Measurements from ENCODE around the gene S1PR4. TPM values are rescaled to one million over a fixed set of nuclear protein-coding genes. Genes with fewer than 3 reads are reported as not detected.
"Not testable (repeated sequence)": the region's sequence is repeated elsewhere in the genome, so short reads cannot be mapped to it uniquely, and the experiment has no call there.

The S1PR4 gene
- total RNA-seq, 1 experiment from 2014 or later = not detected

DNA sequence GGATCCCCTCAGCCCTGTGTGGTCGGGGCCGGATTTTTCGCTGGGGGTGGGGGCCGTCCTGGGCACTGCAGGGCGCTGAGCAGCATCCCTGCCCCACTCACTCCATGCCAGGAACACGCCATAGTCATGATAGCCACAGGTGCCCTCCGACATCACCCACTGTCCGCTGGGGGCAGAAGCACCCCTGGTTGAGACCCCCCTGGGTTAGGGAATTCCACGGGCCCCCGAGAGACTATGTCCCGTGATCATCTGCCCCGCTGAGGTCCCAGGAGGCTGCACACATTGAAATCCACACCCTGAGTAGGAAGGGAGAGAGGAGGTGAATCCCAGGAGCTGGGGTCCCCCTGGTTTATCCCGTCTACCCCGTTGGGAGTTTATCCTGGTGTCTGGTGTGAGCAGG is 23.3 kb downstream of the S1PR4 start:
- H3K9me3 ChIP-seq = no peaks in the 10 kb centered on the region
- Mint-ChIP-seq H3K36me3 (ENCODE audit: insufficient read depth, unreplicated experiment) (peaks cover 17% of the 10 kb centered on the region), H3K27ac (ENCODE audit: unreplicated experiment) (no peak overlapping the region), H3K27me3 (ENCODE audit: insufficient read depth, unreplicated experiment) (no peaks in the 10 kb centered on the region), H3K9me3 (ENCODE audit: unreplicated experiment) (no peaks in the 10 kb centered on the region), H3K4me1 (ENCODE audit: low read depth, unreplicated experiment) (no peaks in the 10 kb centered on the region), H3K4me3 (ENCODE audit: unreplicated experiment) (no peak overlapping the region)
- H3K4me1 ChIP-seq = no peaks in the 10 kb centered on the region
- no peaks in the 10 kb centered on the region for H3K36me3 ChIP-seq (ENCODE audit: control insufficient read depth, insufficient read depth, low read length)
- TF ChIP-seq, protein P1, sequence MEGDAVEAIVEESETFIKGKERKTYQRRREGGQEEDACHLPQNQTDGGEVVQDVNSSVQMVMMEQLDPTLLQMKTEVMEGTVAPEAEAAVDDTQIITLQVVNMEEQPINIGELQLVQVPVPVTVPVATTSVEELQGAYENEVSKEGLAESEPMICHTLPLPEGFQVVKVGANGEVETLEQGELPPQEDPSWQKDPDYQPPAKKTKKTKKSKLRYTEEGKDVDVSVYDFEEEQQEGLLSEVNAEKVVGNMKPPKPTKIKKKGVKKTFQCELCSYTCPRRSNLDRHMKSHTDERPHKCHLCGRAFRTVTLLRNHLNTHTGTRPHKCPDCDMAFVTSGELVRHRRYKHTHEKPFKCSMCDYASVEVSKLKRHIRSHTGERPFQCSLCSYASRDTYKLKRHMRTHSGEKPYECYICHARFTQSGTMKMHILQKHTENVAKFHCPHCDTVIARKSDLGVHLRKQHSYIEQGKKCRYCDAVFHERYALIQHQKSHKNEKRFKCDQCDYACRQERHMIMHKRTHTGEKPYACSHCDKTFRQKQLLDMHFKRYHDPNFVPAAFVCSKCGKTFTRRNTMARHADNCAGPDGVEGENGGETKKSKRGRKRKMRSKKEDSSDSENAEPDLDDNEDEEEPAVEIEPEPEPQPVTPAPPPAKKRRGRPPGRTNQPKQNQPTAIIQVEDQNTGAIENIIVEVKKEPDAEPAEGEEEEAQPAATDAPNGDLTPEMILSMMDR (IDR thresholded peaks at IDR 0.05; ENCODE audit: insufficient read depth in 1 of 2, low read depth in 1 of 2, low read length in 1 of 2, severe bottlenecking in 1 of 2, unreplicated experiment in 1 of 2) = no peak
- no peak for DNase-seq
- no peak overlapping the region for H3K4me3 ChIP-seq (ENCODE audit: low read depth, low read length)
- ChIA-PET POLR2A (no interaction called here), CTCF (no interaction called here)
- intact Hi-C loops (cut with micrococcal nuclease; ENCODE audit: unreplicated experiment) = no loop called here
- H3K27me3 ChIP-seq (replicated peaks; ENCODE audit: control insufficient read depth, insufficient read depth, low read length) = no peaks in the 10 kb centered on the region
- BruUV-seq (replicated peaks) = no TSS peak

DNA sequence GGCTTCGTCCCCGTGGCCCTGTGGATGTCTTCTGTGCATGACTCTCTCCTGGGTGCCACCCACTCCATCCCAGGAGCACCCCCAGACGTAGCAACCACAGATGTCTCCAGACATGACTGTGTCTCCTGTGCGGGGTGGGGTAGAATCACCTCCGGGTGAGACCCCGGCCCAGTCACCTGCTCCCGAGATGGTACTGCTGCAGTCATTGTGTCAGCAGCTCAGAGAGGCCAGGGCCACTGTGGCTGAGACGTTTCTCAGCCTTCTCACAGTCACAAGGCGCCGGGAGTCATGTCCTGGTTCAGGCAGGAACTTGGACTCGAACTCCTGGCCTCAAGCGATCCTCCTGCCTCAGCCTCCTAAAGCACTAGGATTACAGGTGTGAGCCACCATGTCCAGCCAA is 23.8 kb downstream of the S1PR4 start:
- DNase-seq = no peak
- Histone ChIP-seq H3K27me3 (replicated peaks; ENCODE audit: control insufficient read depth, insufficient read depth, low read length) (no peaks in the 10 kb centered on the region), H3K4me1 (no peaks in the 10 kb centered on the region), H3K36me3 (ENCODE audit: control insufficient read depth, insufficient read depth, low read length) (no peaks in the 10 kb centered on the region), H3K9me3 (no peaks in the 10 kb centered on the region), H3K4me3 (ENCODE audit: low read depth, low read length) (no peak overlapping the region)
- H3K4me3 Mint-ChIP-seq (ENCODE audit: unreplicated experiment) = no peak overlapping the region
- no peaks in the 10 kb centered on the region for H3K27me3 Mint-ChIP-seq (ENCODE audit: insufficient read depth, unreplicated experiment)
- H3K9me3 Mint-ChIP-seq (ENCODE audit: unreplicated experiment) = no peaks in the 10 kb centered on the region
- TF ChIP-seq, protein P1 (IDR thresholded peaks at IDR 0.05; ENCODE audit: insufficient read depth in 1 of 2, low read depth in 1 of 2, low read length in 1 of 2, severe bottlenecking in 1 of 2, unreplicated experiment in 1 of 2) = no peak
- H3K36me3 Mint-ChIP-seq (ENCODE audit: insufficient read depth, unreplicated experiment) = peaks cover 17% of the 10 kb centered on the region
- ChIA-PET CTCF (no interaction called here), POLR2A (interaction anchor here (0.6 kb wide), 1 partner anchor 10 kb away, joined by 9 read pairs; no protein-coding TSS in a partner anchor)
- intact Hi-C loops (cut with micrococcal nuclease; ENCODE audit: unreplicated experiment) = no loop called here
- no peaks in the 10 kb centered on the region for H3K4me1 Mint-ChIP-seq (ENCODE audit: low read depth, unreplicated experiment)
- BruUV-seq (replicated peaks) = no TSS peak
- no peak overlapping the region for H3K27ac Mint-ChIP-seq (ENCODE audit: unreplicated experiment)

DNA sequence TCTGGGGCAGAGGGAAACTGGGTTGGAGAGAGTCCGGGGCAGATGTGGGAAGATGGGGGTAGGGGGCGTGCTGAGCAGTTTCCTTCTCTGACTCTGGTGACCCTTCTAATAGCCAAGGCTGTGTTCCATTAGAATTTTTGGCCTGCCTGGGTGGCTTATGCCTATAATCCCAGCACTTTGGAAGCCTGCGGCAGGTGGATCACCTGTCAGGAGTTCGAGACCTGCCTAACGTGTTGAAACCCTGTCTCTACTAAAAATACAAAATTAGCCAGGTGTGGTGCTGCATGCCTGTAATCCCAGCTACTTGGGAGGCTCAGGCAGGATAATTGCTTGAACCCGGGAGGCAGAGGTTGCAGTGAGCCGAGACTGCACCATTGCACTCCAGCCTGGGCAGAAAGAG is 24.3 kb downstream of the S1PR4 start:
- BruUV-seq (replicated peaks); H3K4me1 Mint-ChIP-seq (ENCODE audit: low read depth, unreplicated experiment); H3K9me3 ChIP-seq; H3K27me3 Mint-ChIP-seq (ENCODE audit: insufficient read depth, unreplicated experiment); DNase-seq; H3K27me3 ChIP-seq (replicated peaks; ENCODE audit: control insufficient read depth, insufficient read depth, low read length); H3K4me3 ChIP-seq (ENCODE audit: low read depth, low read length); intact Hi-C loops (cut with micrococcal nuclease; ENCODE audit: unreplicated experiment); H3K36me3 ChIP-seq (ENCODE audit: control insufficient read depth, insufficient read depth, low read length); H3K4me1 ChIP-seq; CTCF ChIA-PET; H3K4me3 Mint-ChIP-seq (ENCODE audit: unreplicated experiment); H3K27ac Mint-ChIP-seq (ENCODE audit: unreplicated experiment); H3K9me3 Mint-ChIP-seq (ENCODE audit: unreplicated experiment): not testable (repeated sequence)
- peaks cover 17% of the 10 kb centered on the region for H3K36me3 Mint-ChIP-seq (ENCODE audit: insufficient read depth, unreplicated experiment)
- POLR2A ChIA-PET = interaction anchor here (0.6 kb wide), 1 partner anchor 11 kb away, joined by 9 read pairs; no protein-coding TSS in a partner anchor
